Panc1 (cell line): ENCODE measurements around the gene EFCAB11. TPM values are rescaled to one million over a fixed set of nuclear protein-coding genes. Genes with fewer than 3 reads are reported as not detected.

Experiments used
- ATAC-seq: fragments of 200-7000 bp; cut with Tn5 transposase; 2 replicates; pipeline ENCODE4 v1.9.1; 2020; ENCODE audit warnings: mild to moderate bottlenecking, moderate library complexity
- BruUV-seq: library from RNA; stranded (reverse); fragments of 400-500 nt; replicated peaks from 2 replicates; lab custom pipeline; 2021; lab: Mats Ljungman, UMichigan
- CTCF ChIA-PET: fragments of 300-600 bp; sonication (Branson Sonifier 250); formaldehyde crosslinking; loops from one replicate; lab custom pipeline; 2022; ENCODE audit warnings: antibody characterized with exemption; lab: Charles Lee
- POLR2A ChIA-PET: fragments of 300-600 bp; sonication (Branson Sonifier 250); formaldehyde crosslinking; loops from one replicate; lab custom pipeline; 2022; ENCODE audit warnings: antibody characterized with exemption; lab: Charles Lee
- DNase-seq: peaks from one replicate; pipeline ENCODE4 v3.0.0-alpha.2; 2010; ENCODE audit warnings: low read depth, low spot score
- H3K27ac ChIP-seq: 2 replicates; pipeline ENCODE4 v1.5.1; 2011; ENCODE audit warnings: mild to moderate bottlenecking, low read length, inconsistent platforms
- H3K27me3 ChIP-seq: fragments of 200-500 bp; sonication (Bioruptor generic); 2 replicates; pipeline ENCODE4 v1.6.0; 2014; ENCODE audit warnings: low read length, inconsistent platforms; ENCODE audit not compliant: control insufficient read depth, insufficient read depth
- H3K36me3 ChIP-seq: fragments of 200-500 bp; sonication (Bioruptor generic); 2 replicates; pipeline ENCODE4 v1.5.1; 2014; ENCODE audit warnings: inconsistent platforms, mild to moderate bottlenecking, low read length, moderate library complexity; ENCODE audit not compliant: control insufficient read depth, insufficient read depth
- H3K4me1 ChIP-seq: 2 replicates; pipeline ENCODE4 v1.5.1; 2011; ENCODE audit warnings: inconsistent platforms, mild to moderate bottlenecking, low read length, moderate library complexity; ENCODE audit not compliant: control insufficient read depth, insufficient read depth
- H3K4me3 ChIP-seq, 2 experiments: 2 replicates each; pipeline ENCODE4 v1.5.1; 2011 to 2012; ENCODE audit warnings: low read depth in 2 of 2, low read length in 2 of 2, mild to moderate bottlenecking in 2 of 2, inconsistent platforms in 1 of 2, moderate library complexity in 1 of 2
- H3K9me3 ChIP-seq: fragments of 200-500 bp; sonication (Bioruptor generic); 2 replicates; pipeline ENCODE4 v1.5.1; 2014; ENCODE audit warnings: low read depth, mild to moderate bottlenecking, inconsistent platforms, low read length, moderate library complexity; ENCODE audit not compliant: control insufficient read depth, insufficient read depth
- POLR2AphosphoS5 ChIP-seq: IDR thresholded peaks from 2 replicates; pipeline ENCODE4 v1.6.1; 2012; ENCODE audit warnings: mild to moderate bottlenecking, low read depth, low read length, moderate library complexity
- SIN3A ChIP-seq: IDR thresholded peaks from 2 replicates; pipeline ENCODE4 v1.6.1; 2012; ENCODE audit warnings: low read depth, mild to moderate bottlenecking, low read length, moderate library complexity, borderline replicate concordance; ENCODE audit not compliant: insufficient read depth
- TCF7L2 ChIP-seq: IDR thresholded peaks from 2 replicates; pipeline ENCODE4 v1.6.1; 2011; ENCODE audit warnings: mild to moderate bottlenecking, low read depth, low read length, inconsistent platforms
- in situ Hi-C: cut with HindIII; loops from 2 replicates; pipeline ENCODE4 v1.10.0; 2016; ENCODE audit warnings: low sequenced_read_pairs, low pct_unique_long_range_greater_than_20kb
- intact Hi-C: fragments of 100-400 bp; cut with micrococcal nuclease; formaldehyde crosslinking; loops from one replicate; pipeline ENCODE4 v1.10.0; 2022; ENCODE audit not compliant: unreplicated experiment
- total RNA-seq: library from RNA; stranded (reverse); gene quantifications from one replicate; pipeline ENCODE4 v1.2.1, GENCODE V29; 2021; ENCODE audit not compliant: unreplicated experiment
- TF ChIP-seq, protein P1 (sequence below): fragments of 450-650 bp; IDR thresholded peaks from 2 replicates; pipeline ENCODE4 v1.5.1; 2017; ENCODE audit warnings: mild to moderate bottlenecking
- TF ChIP-seq, protein P2 (sequence below), 2 experiments: IDR thresholded peaks; 2 replicates each; pipeline ENCODE4 v1.6.1; 2011 to 2012; ENCODE audit warnings: low read depth in 2 of 2, control low read depth in 1 of 2, low read length in 1 of 2, mild to moderate bottlenecking in 1 of 2, moderate library complexity in 1 of 2; ENCODE audit not compliant: insufficient read depth in 1 of 2

EFCAB11 gene
- total RNA-seq, 1 experiment from 2014 or later, result 12.3 TPM

DNA sequence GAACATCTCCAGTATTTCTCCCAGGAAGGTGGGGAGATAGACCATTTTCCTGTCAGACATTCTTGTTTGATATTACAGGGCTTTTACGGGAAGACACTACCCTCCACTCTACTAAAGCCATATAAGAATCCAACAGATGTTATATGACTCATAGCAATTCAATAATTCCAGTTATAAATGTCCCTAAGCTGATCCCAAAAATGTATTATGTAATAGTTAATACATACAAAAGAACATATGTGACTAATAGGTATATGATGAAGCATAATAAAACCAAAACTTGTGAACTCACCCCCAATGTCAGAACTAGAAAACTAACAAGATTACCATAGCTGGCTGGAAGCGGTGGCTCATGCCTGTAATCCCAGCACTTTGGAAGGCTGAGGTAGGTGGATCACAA lies 84.2 kb downstream of the EFCAB11 start:
- BruUV-seq, result no TSS peak
- Histone ChIP-seq H3K9me3 (no peaks in the 10 kb centered on the region), H3K4me3 (no peak overlapping the region), H3K27ac (no peak overlapping the region), H3K27me3 (no peaks in the 10 kb centered on the region), H3K36me3 (no peaks in the 10 kb centered on the region), H3K4me1 (no peaks in the 10 kb centered on the region)
- TF ChIP-seq POLR2AphosphoS5 (no peak), SIN3A (no peak)
- TF ChIP-seq, protein P1, sequence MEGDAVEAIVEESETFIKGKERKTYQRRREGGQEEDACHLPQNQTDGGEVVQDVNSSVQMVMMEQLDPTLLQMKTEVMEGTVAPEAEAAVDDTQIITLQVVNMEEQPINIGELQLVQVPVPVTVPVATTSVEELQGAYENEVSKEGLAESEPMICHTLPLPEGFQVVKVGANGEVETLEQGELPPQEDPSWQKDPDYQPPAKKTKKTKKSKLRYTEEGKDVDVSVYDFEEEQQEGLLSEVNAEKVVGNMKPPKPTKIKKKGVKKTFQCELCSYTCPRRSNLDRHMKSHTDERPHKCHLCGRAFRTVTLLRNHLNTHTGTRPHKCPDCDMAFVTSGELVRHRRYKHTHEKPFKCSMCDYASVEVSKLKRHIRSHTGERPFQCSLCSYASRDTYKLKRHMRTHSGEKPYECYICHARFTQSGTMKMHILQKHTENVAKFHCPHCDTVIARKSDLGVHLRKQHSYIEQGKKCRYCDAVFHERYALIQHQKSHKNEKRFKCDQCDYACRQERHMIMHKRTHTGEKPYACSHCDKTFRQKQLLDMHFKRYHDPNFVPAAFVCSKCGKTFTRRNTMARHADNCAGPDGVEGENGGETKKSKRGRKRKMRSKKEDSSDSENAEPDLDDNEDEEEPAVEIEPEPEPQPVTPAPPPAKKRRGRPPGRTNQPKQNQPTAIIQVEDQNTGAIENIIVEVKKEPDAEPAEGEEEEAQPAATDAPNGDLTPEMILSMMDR, result no peak
- TF ChIP-seq, protein P2, sequence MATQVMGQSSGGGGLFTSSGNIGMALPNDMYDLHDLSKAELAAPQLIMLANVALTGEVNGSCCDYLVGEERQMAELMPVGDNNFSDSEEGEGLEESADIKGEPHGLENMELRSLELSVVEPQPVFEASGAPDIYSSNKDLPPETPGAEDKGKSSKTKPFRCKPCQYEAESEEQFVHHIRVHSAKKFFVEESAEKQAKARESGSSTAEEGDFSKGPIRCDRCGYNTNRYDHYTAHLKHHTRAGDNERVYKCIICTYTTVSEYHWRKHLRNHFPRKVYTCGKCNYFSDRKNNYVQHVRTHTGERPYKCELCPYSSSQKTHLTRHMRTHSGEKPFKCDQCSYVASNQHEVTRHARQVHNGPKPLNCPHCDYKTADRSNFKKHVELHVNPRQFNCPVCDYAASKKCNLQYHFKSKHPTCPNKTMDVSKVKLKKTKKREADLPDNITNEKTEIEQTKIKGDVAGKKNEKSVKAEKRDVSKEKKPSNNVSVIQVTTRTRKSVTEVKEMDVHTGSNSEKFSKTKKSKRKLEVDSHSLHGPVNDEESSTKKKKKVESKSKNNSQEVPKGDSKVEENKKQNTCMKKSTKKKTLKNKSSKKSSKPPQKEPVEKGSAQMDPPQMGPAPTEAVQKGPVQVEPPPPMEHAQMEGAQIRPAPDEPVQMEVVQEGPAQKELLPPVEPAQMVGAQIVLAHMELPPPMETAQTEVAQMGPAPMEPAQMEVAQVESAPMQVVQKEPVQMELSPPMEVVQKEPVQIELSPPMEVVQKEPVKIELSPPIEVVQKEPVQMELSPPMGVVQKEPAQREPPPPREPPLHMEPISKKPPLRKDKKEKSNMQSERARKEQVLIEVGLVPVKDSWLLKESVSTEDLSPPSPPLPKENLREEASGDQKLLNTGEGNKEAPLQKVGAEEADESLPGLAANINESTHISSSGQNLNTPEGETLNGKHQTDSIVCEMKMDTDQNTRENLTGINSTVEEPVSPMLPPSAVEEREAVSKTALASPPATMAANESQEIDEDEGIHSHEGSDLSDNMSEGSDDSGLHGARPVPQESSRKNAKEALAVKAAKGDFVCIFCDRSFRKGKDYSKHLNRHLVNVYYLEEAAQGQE (IDR thresholded peaks at IDR 0.05; ENCODE audit: insufficient read depth in 1 of 2, low read depth in 2 of 2, low read length in 1 of 2), result no peak
- ATAC-seq, result no peak
- in situ Hi-C loops, result no loop called here
- no peak for DNase-seq
- POLR2A ChIA-PET, result no interaction called here
- intact Hi-C loops, result no loop called here
- CTCF ChIA-PET, result no interaction called here

DNA sequence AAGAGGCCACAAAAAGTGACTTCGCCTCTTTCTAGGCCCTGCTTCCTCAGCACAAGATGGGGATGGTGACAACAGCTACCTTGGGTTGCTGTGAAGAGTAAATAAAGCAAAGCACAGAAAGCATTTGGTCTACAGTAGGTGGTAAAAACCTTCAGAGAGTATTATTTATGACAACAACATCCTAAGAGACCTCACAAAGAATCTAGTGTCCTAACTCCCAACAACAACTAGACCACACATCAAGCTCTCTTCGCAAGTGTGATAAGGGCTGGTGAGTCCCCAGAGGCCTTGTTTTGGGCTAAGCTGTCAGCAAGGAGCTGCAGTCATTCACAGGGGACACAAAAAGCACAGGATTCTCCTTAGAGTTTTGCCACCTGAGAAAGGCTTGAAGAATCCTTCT lies 84.9 kb downstream of the EFCAB11 start:
- in situ Hi-C loops, result no loop called here
- H3K36me3 ChIP-seq, result no peaks in the 10 kb centered on the region
- no peaks in the 10 kb centered on the region for H3K9me3 ChIP-seq
- CTCF ChIA-PET, result no interaction called here
- no peaks in the 10 kb centered on the region for H3K4me1 ChIP-seq
- DNase-seq, result no peak
- no peak overlapping the region for H3K4me3 ChIP-seq
- POLR2A ChIA-PET, result no interaction called here
- no TSS peak for BruUV-seq
- TF ChIP-seq, protein P1, result no peak
- TF ChIP-seq SIN3A (no peak), POLR2AphosphoS5 (no peak), TCF7L2 (no peak)
- TF ChIP-seq, protein P2 (IDR thresholded peaks at IDR 0.05; ENCODE audit: insufficient read depth in 1 of 2, low read depth in 2 of 2, low read length in 1 of 2), result no peak
- no peak for ATAC-seq
- no peak overlapping the region for H3K27ac ChIP-seq
- H3K27me3 ChIP-seq, result no peaks in the 10 kb centered on the region
- intact Hi-C loops, result no loop called here
